Transverse colon (tissue), 4 donors: ENCODE data around the gene KMT5B. TPM values are rescaled to one million over a fixed set of nuclear protein-coding genes. Genes with fewer than 3 reads are reported as not detected.

Experiments used
- DNase-seq: peaks from one replicate; pipeline ENCODE4 v3.0.0-alpha.2; 2019
- H3K27ac ChIP-seq, 4 donors: fragments of 200-600 bp; sonication (generic); 2 replicates each; pipeline ENCODE4 v1.5.1; 2016 to 2018; ENCODE audit warnings: inconsistent platforms in 4 of 4
- H3K27me3 ChIP-seq: fragments of 200-600 bp; sonication (generic); 2 replicates; pipeline ENCODE4 v1.5.1; 2017; ENCODE audit warnings: inconsistent platforms
- H3K36me3 ChIP-seq, 4 donors: fragments of 200-600 bp; sonication (generic); 2 replicates each; pipeline ENCODE4 v1.5.1; 2017 to 2019; ENCODE audit warnings: inconsistent platforms in 4 of 4
- H3K4me1 ChIP-seq, 4 donors: fragments of 200-600 bp; sonication (generic); 2 replicates each; pipeline ENCODE4 v1.5.1; 2017 to 2020; ENCODE audit warnings: inconsistent platforms in 4 of 4
- H3K4me3 ChIP-seq, 4 donors: fragments of 200-600 bp; sonication (generic); 1 replicate in 1 of 4; 2 replicates in 3 of 4; pipeline versions ENCODE4 v1.5.1 to v1.6.1; 2017 to 2019; ENCODE audit warnings: inconsistent platforms in 4 of 4
- H3K9me3 ChIP-seq, 2 donors: fragments of 200-600 bp; sonication (generic); 2 replicates each; pipeline ENCODE4 v1.5.1; 2017 to 2019; ENCODE audit warnings: inconsistent platforms in 2 of 2
- CTCF ChIP-seq, 5 experiments: fragments of 200-600 bp in 3 of 5; fragments of 450-650 bp in 2 of 5; sonication (generic) in 3 of 5; IDR thresholded peaks; 1 replicate in 2 of 5; 2 replicates in 3 of 5; pipeline ENCODE4 v1.5.1; 2016 to 2017; ENCODE audit warnings: antibody characterized with exemption in 5 of 5, inconsistent platforms in 3 of 5, mild to moderate bottlenecking in 2 of 5, moderate library complexity in 1 of 5
- EP300 ChIP-seq: sonication (generic); formaldehyde crosslinking; IDR thresholded peaks from one replicate; pipeline ENCODE4 v1.6.1; 2017; ENCODE audit warnings: antibody characterized with exemption, low read depth
- POLR2A ChIP-seq: fragments of 450-650 bp; IDR thresholded peaks from one replicate; pipeline ENCODE4 v1.6.1; 2016; ENCODE audit warnings: antibody characterized with exemption, mild to moderate bottlenecking, moderate library complexity
- POLR2AphosphoS5 ChIP-seq, 3 donors: sonication (generic); formaldehyde crosslinking; IDR thresholded peaks; one replicate each; pipeline ENCODE4 v1.6.1; 2016; ENCODE audit warnings: antibody characterized with exemption in 3 of 3
- WGBS, 2 donors: methylation state at CpG; one replicate each; pipeline ENCODE4 v1.1.5; 2018; ENCODE audit warnings: low coverage in 1 of 2; 5-methylcytosine and 5-hydroxymethylcytosine counted together
- in situ Hi-C, 4 donors: fragments of 200-750 bp; cut with MboI; loops; one replicate each; pipeline versions ENCODE4 v1.15.0 to v1.15.1; 2017; ENCODE audit warnings: low sequenced_read_pairs in 3 of 4, low pct_ligation_motif_present in 1 of 4, low pct_unique_long_range_greater_than_20kb in 1 of 4
- intact Hi-C: fragments of 100-400 bp; cut with DNase I; formaldehyde crosslinking; loops from one replicate; pipeline ENCODE4 v1.15.1; 2023; ENCODE audit warnings: low total_unique reads
- total RNA-seq, 4 donors: library from RNA; depleted of rRNA; stranded (reverse); fragments of >200 nt; gene quantifications; one replicate each; pipeline ENCODE4 v1.1.0, GENCODE V29; 2016

KMT5B gene
- total RNA-seq, 4 donors from 2014 or later, result 33.4 to 71.4 (median 63.8) TPM

- H3K4me3 ChIP-seq, result no peak overlapping the region
- no peak overlapping the region for H3K27ac ChIP-seq
- in situ Hi-C loops (no loop called here), intact Hi-C loops (loop anchor here (5.0 kb wide), 1 partner anchor 804 kb away; no protein-coding TSS in a partner anchor)
- H3K4me1 ChIP-seq, result peaks cover 0 to 7% (median 2%) of the 10 kb centered on the region in 4 donors
- TF ChIP-seq CTCF (IDR thresholded peaks at IDR 0.05), result no peak
- H3K36me3 ChIP-seq, result peaks cover 0 to 20% (median 6%) of the 10 kb centered on the region in 4 donors
- no peaks in the 10 kb centered on the region for H3K9me3 ChIP-seq
- no peak for DNase-seq
- WGBS, 2 donors, result 96 to 100% methylated on average over 2 to 14 of the region's 14 CpGs
- no peaks in the 10 kb centered on the region for H3K27me3 ChIP-seq
These were observed 54.5 kb downstream of the KMT5B start for GRCh38 chr11:68158580-68158979.

- H3K9me3 ChIP-seq, result no peaks in the 10 kb centered on the region
- H3K27me3 ChIP-seq, result no peaks in the 10 kb centered on the region
- WGBS, 2 donors, result 63 to 67% methylated on average over 4 to 8 of the region's 8 CpGs
- peak overlapping the region in 2 of 4 donors; percentile 11 to 57 for H3K27ac ChIP-seq
- intact Hi-C loops, result no loop called here
- DNase-seq, result peak; percentile 79
- H3K36me3 ChIP-seq, result peaks cover 0 to 9% (median 4%) of the 10 kb centered on the region in 4 donors
- TF ChIP-seq EP300 (peak; percentile 70), POLR2AphosphoS5 (IDR thresholded peaks at IDR 0.05) (peak in 2 of 3 donors; percentile 67 to 68), POLR2A (no peak)
- no peak overlapping the region for H3K4me3 ChIP-seq
- in situ Hi-C loops, result no loop called here
- H3K4me1 ChIP-seq, result peaks cover 0 to 21% (median 6%) of the 10 kb centered on the region in 4 donors
These were observed 59.4 kb downstream of the KMT5B start for GRCh38 chr11:68153742-68154141.

GRCh38 chr11:68150037-68150436 lies 63.1 kb downstream of the KMT5B start:
- 44% methylated on average over 7 of the region's 7 CpGs; no CpG with 5 or more reads in 1 of the 2 donors for WGBS, 2 donors
- Histone ChIP-seq H3K4me1 (peaks cover 16 to 50% (median 27%) of the 10 kb centered on the region in 4 donors), H3K27me3 (no peaks in the 10 kb centered on the region), H3K9me3 (no peaks in the 10 kb centered on the region), H3K36me3 (no peaks in the 10 kb centered on the region), H3K4me3 (no peak overlapping the region), H3K27ac (no peak overlapping the region)
- DNase-seq, result no peak
- no peak for TF ChIP-seq POLR2AphosphoS5 (IDR thresholded peaks at IDR 0.05)
- TF ChIP-seq CTCF (IDR thresholded peaks at IDR 0.05), result no peak
- no peak for TF ChIP-seq EP300
- intact Hi-C loops (no loop called here), in situ Hi-C loops (no loop called here)

GRCh38 chr11:68149417-68149816 lies 63.7 kb downstream of the KMT5B start:
- WGBS, 2 donors, result 56 to 58% methylated on average over 4 to 6 of the region's 6 CpGs
- Histone ChIP-seq H3K9me3 (no peaks in the 10 kb centered on the region), H3K36me3 (no peaks in the 10 kb centered on the region), H3K4me1 (peaks cover 16 to 50% (median 26%) of the 10 kb centered on the region in 4 donors), H3K27me3 (no peaks in the 10 kb centered on the region), H3K27ac (peak overlapping the region in 2 of 4 donors; percentile 5 to 6), H3K4me3 (no peak overlapping the region)
- no peak for DNase-seq
- TF ChIP-seq EP300, result no peak
- TF ChIP-seq CTCF (IDR thresholded peaks at IDR 0.05), result no peak
- TF ChIP-seq POLR2AphosphoS5 (IDR thresholded peaks at IDR 0.05), result no peak
- no peak for TF ChIP-seq POLR2A
- in situ Hi-C loops (no loop called here), intact Hi-C loops (no loop called here)

GRCh38 chr11:68148879-68149278 lies 64.2 kb downstream of the KMT5B start:
- Histone ChIP-seq H3K36me3 (no peaks in the 10 kb centered on the region), H3K27ac (peak overlapping the region in 3 of 4 donors; percentile 5 to 17 (median 6)), H3K4me3 (no peak overlapping the region), H3K27me3 (no peaks in the 10 kb centered on the region), H3K4me1 (peaks cover 16 to 46% (median 24%) of the 10 kb centered on the region in 4 donors), H3K9me3 (no peaks in the 10 kb centered on the region)
- WGBS, 2 donors, result 63% methylated on average over 7 of the region's 7 CpGs; no CpG with 5 or more reads in 1 of the 2 donors
- no peak for TF ChIP-seq CTCF (IDR thresholded peaks at IDR 0.05)
- no peak for TF ChIP-seq EP300
- intact Hi-C loops, result no loop called here
- DNase-seq, result no peak
- in situ Hi-C loops, result no loop called here
